K562 (cell line): ENCODE data around the gene THAP8. TPM values are rescaled to one million over a fixed set of nuclear protein-coding genes. Genes with fewer than 3 reads are reported as not detected.

Experiments used
- E2F3 ChIP-seq: fragments of 250-450 bp; sonication (Bioruptor Pico); IDR thresholded peaks from 2 replicates; pipeline ENCODE4 v1.4.0; 2020; ENCODE audit warnings: mild to moderate bottlenecking
- FOXA3 ChIP-seq, 2 experiments: fragments of 450-650 bp in 1 of 2; sonication (generic) in 1 of 2; formaldehyde crosslinking; IDR thresholded peaks in 1 of 2; conservative IDR thresholded peaks in 1 of 2; 2 replicates each; pipeline versions ENCODE4 v1.4.0 to v1.8.0; 2020 to 2022; ENCODE audit warnings: mild to moderate bottlenecking in 2 of 2, missing genetic modification reagents in 1 of 2
- HDGF ChIP-seq: fragments of 450-650 bp; IDR thresholded peaks from 2 replicates; pipeline ENCODE4 v1.6.1; 2016
- HIVEP1 ChIP-seq: fragments of 250-450 bp; sonication (Bioruptor Pico); IDR thresholded peaks from 2 replicates; pipeline ENCODE4 v1.4.0; 2020; ENCODE audit warnings: mild to moderate bottlenecking
- HMG20A ChIP-seq: fragments of 450-650 bp; formaldehyde crosslinking; conservative IDR thresholded peaks from 2 replicates; pipeline ENCODE4 v1.4.0; 2020; ENCODE audit warnings: mild to moderate bottlenecking, mixed read lengths
- HMGN3 ChIP-seq: IDR thresholded peaks from 2 replicates; pipeline ENCODE4 v1.6.1; 2011; ENCODE audit warnings: borderline replicate concordance, low read depth, mild to moderate bottlenecking, mixed read lengths, low read length; ENCODE audit not compliant: insufficient read length; ENCODE audit errors: extremely low read depth
- IFI16 ChIP-seq: fragments of 250-450 bp; sonication (Bioruptor Pico); IDR thresholded peaks from 2 replicates; pipeline ENCODE4 v2.1.2; 2022; ENCODE audit warnings: mild to moderate bottlenecking, inconsistent platforms
- NFIX ChIP-seq: fragments of 250-450 bp; sonication (Bioruptor Pico); IDR thresholded peaks from 2 replicates; pipeline ENCODE4 v1.4.0; 2020; ENCODE audit warnings: low read depth, mild to moderate bottlenecking, moderate library complexity
- NRF1 ChIP-seq, 2 experiments: fragments of 450-650 bp; IDR thresholded peaks in 1 of 2; conservative IDR thresholded peaks in 1 of 2; 2 replicates each; pipeline ENCODE4 v1.6.1; 2014; ENCODE audit warnings: mild to moderate bottlenecking in 2 of 2
- OTX1 ChIP-seq: fragments of 450-650 bp; formaldehyde crosslinking; IDR thresholded peaks from 2 replicates; pipeline ENCODE4 v1.4.0; 2022; ENCODE audit warnings: mild to moderate bottlenecking
- RAD51 ChIP-seq: fragments of 450-650 bp; IDR thresholded peaks from 2 replicates; pipeline ENCODE4 v1.7.1; 2016; ENCODE audit warnings: low read depth, mild to moderate bottlenecking, borderline replicate concordance
- RBM39 ChIP-seq: fragments of 200-400 bp; formaldehyde crosslinking; optimal IDR thresholded peaks from 2 replicates; pipeline ENCODE3; 2018; ENCODE audit warnings: low read depth, low read length
- SMAD4 ChIP-seq: fragments of 250-450 bp; sonication (Bioruptor Pico); conservative IDR thresholded peaks from 2 replicates; pipeline ENCODE4 v1.8.0; 2021; ENCODE audit warnings: inconsistent platforms, mild to moderate bottlenecking, moderate library complexity
- XRCC4 ChIP-seq: IDR thresholded peaks from one replicate; pipeline ENCODE4 v1.6.1; 2011; ENCODE audit not compliant: insufficient read depth, insufficient read length; ENCODE audit errors: extremely low read depth
- ZBTB7A ChIP-seq: IDR thresholded peaks from 2 replicates; pipeline ENCODE4 v1.6.1; 2011; ENCODE audit warnings: low read depth, mild to moderate bottlenecking, low read length, moderate library complexity, borderline replicate concordance; ENCODE audit not compliant: control insufficient read depth
- ZNF41 ChIP-seq: fragments of 250-450 bp; sonication (Bioruptor Pico); conservative IDR thresholded peaks from 2 replicates; pipeline ENCODE4 v1.4.0; 2020; ENCODE audit warnings: mild to moderate bottlenecking
- polyA plus RNA-seq, 8 experiments: library from polyadenylated mRNA; depleted of rRNA in 4 of 8; stranded (reverse) in 5 of 8; unstranded in 3 of 8; fragments of >200 nt; fragmentation: Nextera tagmentation in 2 of 8; fragmentation: Illumina TruSeq in 1 of 8; extraction: Ambion mirVana in 2 of 8; extraction: Trizol in 1 of 8; gene quantifications; 2 replicates each; pipeline versions ENCODE4 v1.2.1 to v1.2.3, GENCODE V29; 2011 to 2014; ENCODE audit warnings: inconsistent platforms in 1 of 8, missing spikeins in 1 of 8
- total RNA-seq, 7 experiments: library from RNA; depleted of rRNA in 6 of 7; stranded (reverse); fragments of >200 nt in 6 of 7; fragmentation: Illumina TruSeq in 2 of 7; extraction: Trizol in 2 of 7; gene quantifications; 2 replicates each; pipeline versions ENCODE4 v1.2.1 to v1.2.3, GENCODE V29; 2011 to 2021; ENCODE audit warnings: low replicate concordance in 1 of 7
- TF ChIP-seq, protein P1 (sequence below): fragments of 250-450 bp; sonication (Bioruptor Pico); IDR thresholded peaks from 2 replicates; pipeline ENCODE4 v1.8.0; 2022; ENCODE audit warnings: moderate library complexity, mild to moderate bottlenecking, inconsistent platforms
- TF ChIP-seq, protein P2 (sequence below): fragments of 250-450 bp; sonication (Bioruptor Pico); IDR thresholded peaks from 2 replicates; pipeline ENCODE4 v1.9.0; 2021; ENCODE audit warnings: mild to moderate bottlenecking
- TF ChIP-seq, protein P3 (sequence below), 2 experiments: fragments of 450-650 bp in 1 of 2; sonication (generic) in 1 of 2; formaldehyde crosslinking in 1 of 2; IDR thresholded peaks in 1 of 2; conservative IDR thresholded peaks in 1 of 2; 2 replicates each; pipeline versions ENCODE4 v1.6.1 to v1.8.1; 2016 to 2023; ENCODE audit warnings: mild to moderate bottlenecking in 2 of 2, moderate library complexity in 2 of 2, inconsistent platforms in 1 of 2, missing genetic modification reagents in 1 of 2
- TF ChIP-seq, protein P4 (sequence below): sonication (generic); formaldehyde crosslinking; IDR thresholded peaks from 2 replicates; pipeline ENCODE4 v1.8.0; 2023; ENCODE audit warnings: missing genetic modification reagents, mild to moderate bottlenecking, borderline replicate concordance

The THAP8 gene
- total and polyA plus RNA-seq, 9 of the 15 experiments (the other 6 are each of a cell fraction or from before 2014, with no cell fraction given), result 0.11 to 2.0 (median 0.94) TPM

DNA sequence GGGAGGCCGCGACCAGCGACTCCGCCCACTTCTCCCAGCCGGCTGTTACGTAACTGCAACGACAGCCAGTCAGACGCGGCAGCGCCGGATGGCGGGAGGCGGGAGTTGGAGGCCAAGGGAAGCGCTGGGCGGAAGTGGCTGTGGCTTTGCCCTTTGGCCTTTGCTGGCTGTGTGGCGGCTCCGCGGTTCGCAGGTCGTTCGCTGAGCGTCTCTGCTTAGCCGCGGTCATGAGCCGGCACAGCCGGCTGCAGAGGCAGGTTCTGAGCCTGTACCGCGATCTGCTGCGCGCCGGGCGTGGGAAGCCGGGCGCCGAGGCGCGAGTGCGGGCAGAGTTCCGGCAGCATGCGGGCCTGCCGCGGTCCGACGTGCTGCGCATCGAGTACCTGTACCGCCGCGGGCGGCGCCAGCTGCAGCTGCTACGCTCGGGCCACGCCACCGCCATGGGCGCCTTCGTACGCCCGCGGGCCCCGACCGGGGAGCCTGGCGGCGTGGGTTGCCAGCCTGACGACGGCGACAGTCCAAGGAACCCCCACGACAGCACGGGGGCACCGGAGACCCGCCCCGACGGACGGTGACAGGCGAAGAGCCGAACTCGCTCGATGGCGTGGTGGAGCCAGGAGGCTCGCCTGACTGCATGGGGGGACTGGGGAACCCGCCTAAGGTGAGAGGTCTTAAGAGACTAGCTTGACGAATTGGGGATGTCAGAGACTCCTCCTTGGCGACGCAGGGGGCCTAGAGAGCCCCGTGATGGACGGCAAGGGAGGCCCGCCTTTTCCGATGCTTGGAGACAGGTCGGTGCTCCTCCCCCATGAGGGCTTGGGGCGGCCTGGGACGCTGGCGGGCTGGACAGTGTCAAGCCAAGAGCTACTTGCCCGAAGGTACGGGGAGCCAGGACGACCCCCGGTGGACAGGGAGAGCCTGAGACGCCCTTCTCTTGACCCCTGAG is 58.8 kb downstream of the THAP8 start, which contains the start of gene SDHAF1 (continued):
- TF ChIP-seq, protein P1, sequence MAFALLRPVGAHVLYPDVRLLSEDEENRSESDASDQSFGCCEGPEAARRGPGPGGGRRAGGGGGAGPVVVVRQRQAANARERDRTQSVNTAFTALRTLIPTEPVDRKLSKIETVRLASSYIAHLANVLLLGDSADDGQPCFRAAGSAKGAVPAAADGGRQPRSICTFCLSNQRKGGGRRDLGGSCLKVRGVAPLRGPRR (CRISPR knock-in tag), result no peak
- TF ChIP-seq HMGN3 (peak; percentile 20), NFIX (no peak), FOXA3 (CRISPR knock-in tag; conservative IDR thresholded peaks at IDR 0.05 in 1 of 2, IDR thresholded peaks at IDR 0.05 in 1 of 2) (no peak), OTX1 (CRISPR knock-in tag) (no peak), E2F3 (no peak), ZBTB7A (0 out of 2 replicates have a peak, but pooled peaks have one; percentile 14), HDGF (0 out of 2 replicates have a peak, but pooled peaks have one; percentile 51), XRCC4 (no peak), IFI16 (CRISPR knock-in tag) (no peak), SMAD4 (CRISPR knock-in tag) (peak; percentile 77; the same call in 1 of the 2 replicates), HMG20A (CRISPR knock-in tag) (no peak), RAD51 (no peak), NRF1 (conservative IDR thresholded peaks at IDR 0.05 in 1 of 2, IDR thresholded peaks at IDR 0.05 in 1 of 2) (peak; percentile 80 to 83), RBM39 (no peak), ZNF41 (CRISPR knock-in tag) (no peak), HIVEP1 (no peak)
- TF ChIP-seq, protein P2, sequence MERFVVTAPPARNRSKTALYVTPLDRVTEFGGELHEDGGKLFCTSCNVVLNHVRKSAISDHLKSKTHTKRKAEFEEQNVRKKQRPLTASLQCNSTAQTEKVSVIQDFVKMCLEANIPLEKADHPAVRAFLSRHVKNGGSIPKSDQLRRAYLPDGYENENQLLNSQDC (CRISPR knock-in tag), result no peak
- TF ChIP-seq, protein P3, sequence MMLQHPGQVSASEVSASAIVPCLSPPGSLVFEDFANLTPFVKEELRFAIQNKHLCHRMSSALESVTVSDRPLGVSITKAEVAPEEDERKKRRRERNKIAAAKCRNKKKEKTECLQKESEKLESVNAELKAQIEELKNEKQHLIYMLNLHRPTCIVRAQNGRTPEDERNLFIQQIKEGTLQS (IDR thresholded peaks at IDR 0.05), result peak; percentile 64
- TF ChIP-seq, protein P3 (CRISPR knock-in tag; conservative IDR thresholded peaks at IDR 0.05), result no peak
- TF ChIP-seq, protein P4, sequence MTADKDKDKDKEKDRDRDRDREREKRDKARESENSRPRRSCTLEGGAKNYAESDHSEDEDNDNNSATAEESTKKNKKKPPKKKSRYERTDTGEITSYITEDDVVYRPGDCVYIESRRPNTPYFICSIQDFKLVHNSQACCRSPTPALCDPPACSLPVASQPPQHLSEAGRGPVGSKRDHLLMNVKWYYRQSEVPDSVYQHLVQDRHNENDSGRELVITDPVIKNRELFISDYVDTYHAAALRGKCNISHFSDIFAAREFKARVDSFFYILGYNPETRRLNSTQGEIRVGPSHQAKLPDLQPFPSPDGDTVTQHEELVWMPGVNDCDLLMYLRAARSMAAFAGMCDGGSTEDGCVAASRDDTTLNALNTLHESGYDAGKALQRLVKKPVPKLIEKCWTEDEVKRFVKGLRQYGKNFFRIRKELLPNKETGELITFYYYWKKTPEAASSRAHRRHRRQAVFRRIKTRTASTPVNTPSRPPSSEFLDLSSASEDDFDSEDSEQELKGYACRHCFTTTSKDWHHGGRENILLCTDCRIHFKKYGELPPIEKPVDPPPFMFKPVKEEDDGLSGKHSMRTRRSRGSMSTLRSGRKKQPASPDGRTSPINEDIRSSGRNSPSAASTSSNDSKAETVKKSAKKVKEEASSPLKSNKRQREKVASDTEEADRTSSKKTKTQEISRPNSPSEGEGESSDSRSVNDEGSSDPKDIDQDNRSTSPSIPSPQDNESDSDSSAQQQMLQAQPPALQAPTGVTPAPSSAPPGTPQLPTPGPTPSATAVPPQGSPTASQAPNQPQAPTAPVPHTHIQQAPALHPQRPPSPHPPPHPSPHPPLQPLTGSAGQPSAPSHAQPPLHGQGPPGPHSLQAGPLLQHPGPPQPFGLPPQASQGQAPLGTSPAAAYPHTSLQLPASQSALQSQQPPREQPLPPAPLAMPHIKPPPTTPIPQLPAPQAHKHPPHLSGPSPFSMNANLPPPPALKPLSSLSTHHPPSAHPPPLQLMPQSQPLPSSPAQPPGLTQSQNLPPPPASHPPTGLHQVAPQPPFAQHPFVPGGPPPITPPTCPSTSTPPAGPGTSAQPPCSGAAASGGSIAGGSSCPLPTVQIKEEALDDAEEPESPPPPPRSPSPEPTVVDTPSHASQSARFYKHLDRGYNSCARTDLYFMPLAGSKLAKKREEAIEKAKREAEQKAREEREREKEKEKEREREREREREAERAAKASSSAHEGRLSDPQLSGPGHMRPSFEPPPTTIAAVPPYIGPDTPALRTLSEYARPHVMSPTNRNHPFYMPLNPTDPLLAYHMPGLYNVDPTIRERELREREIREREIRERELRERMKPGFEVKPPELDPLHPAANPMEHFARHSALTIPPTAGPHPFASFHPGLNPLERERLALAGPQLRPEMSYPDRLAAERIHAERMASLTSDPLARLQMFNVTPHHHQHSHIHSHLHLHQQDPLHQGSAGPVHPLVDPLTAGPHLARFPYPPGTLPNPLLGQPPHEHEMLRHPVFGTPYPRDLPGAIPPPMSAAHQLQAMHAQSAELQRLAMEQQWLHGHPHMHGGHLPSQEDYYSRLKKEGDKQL, result no peak
